Esophagus squamous epithelium (tissue), 5 donors: ENCODE data around the gene DHRS2. TPM values are rescaled to one million over a fixed set of nuclear protein-coding genes. Genes with fewer than 3 reads are reported as not detected.
A peak's percentile ranks its signal among the peaks of the same experiment; 100 is the strongest.
"Not testable (repeated sequence)": the region's sequence is repeated elsewhere in the genome, so short reads cannot be mapped to it uniquely, and the experiment has no call there.

Source experiments
- DNase-seq: peaks from one replicate; lab custom pipeline; 2025; lab: John Stamatoyannopoulos, UW
- H3K27ac ChIP-seq, 4 donors: fragments of 200-600 bp; sonication (generic); one replicate each; pipeline ENCODE4 v1.5.1; 2016 to 2019; ENCODE audit warnings: mild to moderate bottlenecking in 1 of 4
- H3K27me3 ChIP-seq, 4 donors: fragments of 200-600 bp; sonication (generic); 1 replicate in 3 of 4; 2 replicates in 1 of 4; pipeline versions ENCODE4 v1.5.1 to v1.6.0; 2017 to 2021; ENCODE audit warnings: antibody characterized with exemption in 1 of 4
- H3K36me3 ChIP-seq, 3 donors: fragments of 200-600 bp; sonication (generic); one replicate each; pipeline ENCODE4 v1.5.1; 2016 to 2019
- H3K4me1 ChIP-seq, 3 donors: fragments of 200-600 bp; sonication (generic); one replicate each; pipeline ENCODE4 v1.5.1; 2017 to 2019
- H3K4me3 ChIP-seq, 4 donors: fragments of 200-600 bp; sonication (generic); 1 replicate in 3 of 4; 2 replicates in 1 of 4; pipeline ENCODE4 v1.5.1; 2016 to 2019; ENCODE audit warnings: mild to moderate bottlenecking in 2 of 4, moderate library complexity in 1 of 4
- H3K9me3 ChIP-seq, 3 donors: fragments of 200-600 bp; sonication (generic); one replicate each; pipeline ENCODE4 v1.5.1; 2016 to 2019
- POLR2A ChIP-seq, 4 donors: fragments of 450-650 bp; IDR thresholded peaks; one replicate each; pipeline ENCODE4 v1.6.1; 2017; ENCODE audit warnings: antibody characterized with exemption in 4 of 4, mild to moderate bottlenecking in 4 of 4, moderate library complexity in 3 of 4
- WGBS, 2 donors: methylation state at CpG; one replicate each; pipeline ENCODE4 v1.1.5; 2018; 5-methylcytosine and 5-hydroxymethylcytosine counted together
- intact Hi-C: fragments of 100-400 bp; cut with DNase I; formaldehyde crosslinking; loops from one replicate; pipeline ENCODE4 v1.15.0; 2022
- total RNA-seq, 4 donors: library from RNA; depleted of rRNA; stranded (reverse); fragments of >200 nt; gene quantifications; one replicate each; pipeline ENCODE4 v1.1.0, GENCODE V29; 2016
- TF ChIP-seq, protein P1 (sequence below), 6 experiments: fragments of 450-650 bp in 4 of 6; fragments of 200-600 bp in 2 of 6; sonication (generic) in 2 of 6; IDR thresholded peaks; one replicate each; pipeline ENCODE4 v1.5.1; 2016 to 2019; ENCODE audit warnings: antibody characterized with exemption in 6 of 6, mild to moderate bottlenecking in 4 of 6, moderate library complexity in 4 of 6
- donor health status: DM: yes; HTN: yes; CAD: no.

DHRS2 gene
- total RNA-seq, 4 donors from 2014 or later, result 0.19 to 0.31 TPM; not detected in 2

DNA sequence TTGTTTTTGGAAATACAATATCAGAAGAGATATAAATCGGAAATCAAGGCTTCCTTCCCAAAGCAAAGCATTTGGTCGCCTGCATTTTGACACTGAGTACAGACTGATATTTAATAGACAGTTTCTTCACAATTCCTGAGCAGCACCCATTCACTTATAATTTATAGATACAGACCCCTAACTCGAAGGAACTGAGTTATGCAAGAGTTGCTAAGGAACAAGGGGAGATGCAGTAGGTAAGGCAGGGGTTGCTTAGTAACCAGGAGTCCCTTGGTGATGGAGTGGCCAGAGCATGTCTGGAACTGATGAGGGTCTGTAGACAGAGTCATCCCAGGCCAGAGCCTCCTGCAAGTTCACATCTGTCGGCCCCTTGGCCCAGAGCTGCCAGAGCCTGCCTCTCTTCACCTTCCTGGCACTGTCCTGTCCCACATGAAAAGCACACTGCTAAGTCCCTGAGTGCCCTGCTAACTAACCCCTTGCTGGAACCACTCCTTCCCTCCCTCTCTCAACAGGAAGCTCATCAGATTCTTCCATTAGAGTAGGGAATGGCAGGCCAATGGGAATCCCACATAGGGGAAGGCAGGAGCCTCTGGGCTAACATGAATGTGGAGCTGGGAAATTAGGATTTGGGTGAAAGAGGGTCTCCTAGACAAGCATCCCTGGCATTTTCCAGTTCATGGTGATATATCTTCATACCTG, 3.6 kb upstream of the DHRS2 start:
- no peak for DNase-seq
- WGBS, 2 donors, result 48 to 55% methylated on average over 4 of the region's 4 CpGs
- intact Hi-C loops, result loop anchor here (10.0 kb wide), 1 partner anchor 282 kb away; no protein-coding TSS in a partner anchor
- Histone ChIP-seq H3K9me3 (no peaks in the 10 kb centered on the region), H3K27ac (no peak overlapping the region), H3K4me1 (peaks cover 0 to 14% (median 5%) of the 10 kb centered on the region in 3 donors), H3K36me3 (no peaks in the 10 kb centered on the region), H3K27me3 (no peaks in the 10 kb centered on the region), H3K4me3 (peak overlapping the region in 1 of 4 donors; percentile 14)
- TF ChIP-seq POLR2A (IDR thresholded peaks at IDR 0.05), result no peak
- TF ChIP-seq, protein P1, sequence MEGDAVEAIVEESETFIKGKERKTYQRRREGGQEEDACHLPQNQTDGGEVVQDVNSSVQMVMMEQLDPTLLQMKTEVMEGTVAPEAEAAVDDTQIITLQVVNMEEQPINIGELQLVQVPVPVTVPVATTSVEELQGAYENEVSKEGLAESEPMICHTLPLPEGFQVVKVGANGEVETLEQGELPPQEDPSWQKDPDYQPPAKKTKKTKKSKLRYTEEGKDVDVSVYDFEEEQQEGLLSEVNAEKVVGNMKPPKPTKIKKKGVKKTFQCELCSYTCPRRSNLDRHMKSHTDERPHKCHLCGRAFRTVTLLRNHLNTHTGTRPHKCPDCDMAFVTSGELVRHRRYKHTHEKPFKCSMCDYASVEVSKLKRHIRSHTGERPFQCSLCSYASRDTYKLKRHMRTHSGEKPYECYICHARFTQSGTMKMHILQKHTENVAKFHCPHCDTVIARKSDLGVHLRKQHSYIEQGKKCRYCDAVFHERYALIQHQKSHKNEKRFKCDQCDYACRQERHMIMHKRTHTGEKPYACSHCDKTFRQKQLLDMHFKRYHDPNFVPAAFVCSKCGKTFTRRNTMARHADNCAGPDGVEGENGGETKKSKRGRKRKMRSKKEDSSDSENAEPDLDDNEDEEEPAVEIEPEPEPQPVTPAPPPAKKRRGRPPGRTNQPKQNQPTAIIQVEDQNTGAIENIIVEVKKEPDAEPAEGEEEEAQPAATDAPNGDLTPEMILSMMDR (IDR thresholded peaks at IDR 0.05), result no peak

DNA sequence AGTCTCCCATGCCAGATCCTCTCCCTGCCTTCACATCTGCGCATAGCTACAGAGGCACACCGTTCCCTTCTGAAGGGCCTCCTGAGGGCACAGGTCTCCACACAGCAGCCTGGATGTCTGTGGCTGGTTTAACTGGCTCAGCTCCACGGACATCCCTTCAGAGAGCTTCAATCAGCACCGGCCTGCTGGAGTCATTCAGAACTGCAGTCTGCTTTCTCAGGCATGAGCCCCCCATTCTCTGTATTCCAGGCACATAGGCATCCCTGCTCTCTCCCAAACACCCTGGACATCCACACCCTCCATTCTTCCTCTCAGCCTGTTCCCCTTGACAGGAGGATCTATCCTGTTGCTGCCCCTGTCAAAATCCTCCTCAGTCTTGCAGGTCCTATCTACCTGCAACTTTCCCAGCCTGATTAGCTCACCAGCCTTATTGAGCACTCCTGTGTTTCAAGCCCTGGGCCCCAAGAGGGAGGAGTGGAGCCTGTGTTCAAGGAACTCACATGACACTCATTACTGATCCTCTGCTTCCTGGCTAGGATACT, 2.9 kb upstream of the DHRS2 start:
- Histone ChIP-seq H3K4me3 (no peak overlapping the region), H3K36me3 (no peaks in the 10 kb centered on the region), H3K27me3 (no peaks in the 10 kb centered on the region), H3K4me1 (peaks cover 0 to 14% (median 5%) of the 10 kb centered on the region in 3 donors), H3K27ac (no peak overlapping the region), H3K9me3 (no peaks in the 10 kb centered on the region)
- intact Hi-C loops, result loop anchor here (10.0 kb wide), 1 partner anchor 282 kb away; no protein-coding TSS in a partner anchor
- DNase-seq, result no peak
- no peak for TF ChIP-seq POLR2A (IDR thresholded peaks at IDR 0.05)
- TF ChIP-seq, protein P1 (IDR thresholded peaks at IDR 0.05), result no peak
- 72 to 92% methylated on average over 4 of the region's 4 CpGs for WGBS, 2 donors

DNA sequence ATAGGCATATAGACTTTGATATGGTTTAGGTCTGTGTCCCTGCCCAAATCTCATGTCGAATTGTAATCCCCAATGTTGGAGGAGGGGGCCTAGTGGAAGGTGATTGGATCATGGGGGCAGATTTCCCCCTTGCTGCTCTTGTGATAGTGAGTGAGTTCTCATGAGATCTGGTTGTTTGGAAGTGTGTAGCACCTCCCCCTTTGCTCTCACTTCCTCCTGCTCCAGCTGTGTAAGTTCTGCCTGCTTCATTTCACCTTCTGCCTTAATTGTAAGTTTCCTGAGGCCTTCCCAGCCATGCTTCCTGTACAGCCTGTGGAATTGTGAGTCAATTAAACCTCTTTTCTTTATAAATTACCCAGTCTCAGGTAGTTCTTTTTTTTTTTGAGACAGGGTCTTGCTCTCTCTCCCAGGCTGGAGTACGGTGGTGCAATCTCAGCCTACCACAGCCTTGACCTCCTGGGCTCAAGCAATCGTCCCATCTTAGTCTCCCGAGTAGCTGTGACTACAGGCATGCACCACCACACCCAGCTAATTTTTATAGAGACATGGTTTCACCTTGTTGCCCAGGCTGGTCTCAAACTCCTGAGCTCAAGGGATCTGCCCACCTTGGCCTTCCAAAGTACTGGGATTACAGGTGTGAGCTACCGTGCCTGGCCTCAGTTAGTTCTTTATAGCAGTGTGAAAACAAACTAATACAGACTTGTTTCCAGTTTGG, 1.3 kb upstream of the DHRS2 start:
- intact Hi-C loops, result loop anchor here (10.0 kb wide), 1 partner anchor 280 kb away; no protein-coding TSS in a partner anchor
- H3K36me3 ChIP-seq, H3K27ac ChIP-seq, H3K27me3 ChIP-seq, H3K9me3 ChIP-seq, H3K4me3 ChIP-seq, DNase-seq: not testable (repeated sequence)
- peaks cover 0 to 14% (median 5%) of the 10 kb centered on the region in 3 donors for H3K4me1 ChIP-seq
- WGBS, 2 donors, result 68 to 76% methylated on average over 5 of the region's 5 CpGs

DNA sequence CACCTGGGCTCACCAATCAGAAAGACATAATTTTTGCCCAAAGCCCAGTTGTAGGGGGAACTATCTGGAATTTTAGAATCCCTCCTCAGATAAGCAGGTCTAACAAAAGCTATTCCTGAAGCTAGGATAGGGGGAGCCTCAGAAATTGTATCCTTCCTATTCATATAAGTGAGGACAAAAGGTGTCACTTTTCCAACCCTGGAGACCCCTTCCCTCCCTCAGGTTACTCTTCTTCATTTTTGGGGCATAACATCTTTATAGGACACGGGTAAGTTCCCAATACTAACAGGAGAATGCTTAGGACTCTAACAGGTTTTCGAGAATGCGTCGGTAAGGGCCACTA, 1.1 kb downstream of the DHRS2 start:
- not testable (repeated sequence) for DNase-seq, H3K4me3 ChIP-seq, H3K9me3 ChIP-seq, H3K36me3 ChIP-seq, H3K27me3 ChIP-seq, H3K27ac ChIP-seq
- intact Hi-C loops, result loop anchor here (10.0 kb wide), 1 partner anchor 278 kb away; no protein-coding TSS in a partner anchor
- peaks cover 0 to 14% (median 0%) of the 10 kb centered on the region in 3 donors for H3K4me1 ChIP-seq
- WGBS, 2 donors, result 94 to 96% methylated on average over 4 of the region's 4 CpGs

DNA sequence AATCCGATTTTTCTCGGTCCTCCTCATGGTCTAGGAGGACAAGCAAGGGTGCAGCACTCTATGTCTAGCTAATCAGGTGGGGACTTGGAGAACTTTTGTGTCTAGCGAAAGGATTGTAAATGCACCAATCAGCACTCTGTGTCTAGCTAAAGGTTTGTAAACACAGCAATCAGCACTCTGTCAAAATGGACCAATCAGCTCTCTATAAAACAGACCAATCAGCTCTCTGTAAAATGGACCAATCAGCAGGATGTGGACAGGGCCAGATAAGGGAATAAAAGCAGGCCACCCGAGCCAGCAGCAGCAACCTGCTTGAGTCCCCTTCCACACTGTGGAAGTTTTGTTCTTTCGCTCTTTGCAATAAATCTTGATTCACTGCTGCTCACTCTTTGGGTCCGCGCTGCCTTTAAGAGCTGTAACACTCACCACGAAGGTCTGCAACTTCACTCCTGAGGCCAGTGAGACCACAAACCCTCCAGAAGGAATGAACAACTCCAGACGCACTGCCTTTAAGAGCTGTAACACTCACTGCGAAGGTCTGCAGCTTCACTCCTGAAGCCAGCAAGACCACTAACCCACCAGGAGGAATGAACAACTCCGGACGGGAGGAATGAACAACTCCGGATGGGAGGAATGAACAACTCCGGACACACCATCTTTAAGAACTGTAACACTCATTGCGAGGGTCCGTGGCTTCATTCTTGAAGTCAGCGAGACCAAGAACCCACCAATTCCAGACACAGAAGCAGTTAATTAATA, 1.7 kb downstream of the DHRS2 start:
- H3K9me3 ChIP-seq, H3K4me3 ChIP-seq, DNase-seq, H3K36me3 ChIP-seq, H3K27me3 ChIP-seq, H3K27ac ChIP-seq: not testable (repeated sequence)
- intact Hi-C loops, result loop anchor here (10.0 kb wide), 1 partner anchor 277 kb away; no protein-coding TSS in a partner anchor
- peaks cover 0 to 13% (median 0%) of the 10 kb centered on the region in 3 donors for H3K4me1 ChIP-seq
- WGBS, 2 donors, result 82 to 89% methylated on average over 16 to 17 of the region's 17 CpGs

DNA sequence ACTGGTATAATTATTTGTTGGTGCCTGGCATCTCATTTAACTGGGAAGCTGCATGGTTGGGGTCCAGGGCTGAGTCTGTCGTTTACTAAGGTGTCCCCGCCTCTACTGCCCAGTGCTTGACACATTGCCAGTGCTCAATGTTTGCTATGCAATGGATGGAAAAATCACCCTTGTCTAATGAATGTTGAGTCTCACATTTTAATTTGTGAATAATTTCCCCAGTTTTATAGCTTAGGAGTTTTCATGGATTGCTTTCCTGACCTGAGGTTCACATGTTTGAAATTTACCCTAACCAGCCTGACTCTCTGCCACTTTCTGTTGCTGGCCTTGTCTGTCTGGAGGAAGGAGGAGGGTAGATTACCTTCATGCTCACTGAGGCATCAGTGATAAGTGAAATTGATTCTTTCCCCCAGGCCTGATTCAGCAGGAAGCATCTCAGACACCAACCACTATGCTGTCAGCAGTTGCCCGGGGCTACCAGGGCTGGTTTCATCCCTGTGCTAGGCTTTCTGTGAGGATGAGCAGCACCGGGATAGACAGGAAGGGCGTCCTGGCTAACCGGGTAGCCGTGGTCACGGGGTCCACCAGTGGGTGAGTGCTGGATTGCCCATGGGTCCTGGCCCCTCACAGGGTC, 2.4 kb downstream of the DHRS2 start:
- no peak for TF ChIP-seq POLR2A (IDR thresholded peaks at IDR 0.05)
- TF ChIP-seq, protein P1 (IDR thresholded peaks at IDR 0.05), result no peak
- Histone ChIP-seq H3K4me1 (peaks cover 0 to 13% (median 0%) of the 10 kb centered on the region in 3 donors), H3K4me3 (no peak overlapping the region), H3K36me3 (no peaks in the 10 kb centered on the region), H3K9me3 (no peaks in the 10 kb centered on the region), H3K27me3 (no peaks in the 10 kb centered on the region), H3K27ac (no peak overlapping the region)
- DNase-seq, result no peak
- WGBS, 2 donors, result 78 to 83% methylated on average over 2 to 7 of the region's 8 CpGs
- intact Hi-C loops, result loop anchor here (10.0 kb wide), 1 partner anchor 276 kb away; no protein-coding TSS in a partner anchor
